Measurements from ENCODE around the gene CEP70. TPM values are rescaled to one million over a fixed set of nuclear protein-coding genes. Genes with fewer than 3 reads are reported as not detected.
A peak's percentile ranks its signal among the peaks of the same experiment; 100 is the strongest.

CEP70 gene
- total and polyA plus RNA-seq, 2 of the 13 experiments (the other 11 are each of a cell fraction or from before 2014, with no cell fraction given): 4.0 to 22.3 TPM

DNA sequence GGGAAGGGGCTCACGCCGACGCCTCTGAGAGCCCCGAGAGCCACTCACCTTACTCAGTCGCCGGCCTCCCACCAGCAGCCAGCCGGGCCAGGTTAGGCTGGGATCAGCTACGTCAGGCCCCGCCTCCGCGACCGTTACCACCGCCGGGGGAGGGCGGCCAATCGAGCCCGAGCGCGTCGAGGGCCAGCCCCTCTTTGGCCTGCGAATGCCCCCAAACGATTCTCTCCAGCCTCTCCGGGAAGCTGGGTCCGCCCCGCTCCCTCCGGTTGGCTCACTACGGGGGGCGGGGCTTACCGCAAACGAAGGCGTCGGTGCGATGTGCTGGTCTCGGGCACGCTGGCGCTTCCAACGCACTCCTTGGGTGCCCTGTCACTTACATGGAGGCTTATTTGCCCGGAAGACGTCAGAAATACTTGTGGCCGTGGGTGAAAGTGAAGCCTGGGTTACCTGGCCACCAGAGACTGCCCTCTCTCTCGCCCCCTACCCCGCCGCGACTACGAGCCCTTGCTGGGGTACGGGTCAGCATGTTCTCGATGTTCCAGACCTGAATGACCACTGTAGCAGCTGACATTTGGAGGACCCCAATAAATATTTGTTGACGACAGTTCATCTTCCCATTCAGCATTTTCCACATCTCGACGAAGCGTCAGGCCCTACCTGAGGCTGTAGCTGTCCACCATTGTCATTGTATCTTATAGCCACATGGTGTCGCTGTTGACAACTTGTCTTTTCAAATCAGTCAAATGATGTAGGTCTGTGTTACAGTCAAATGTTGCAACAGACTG is at the start of gene CEP70 (continued):
- TF ChIP-seq NCOA5 (CRISPR knock-in tag; IDR thresholded peaks at IDR 0.05): no peak
- peak; percentile 31; the same call in 1 of the 2 replicates for TF ChIP-seq ZNF878 (CRISPR knock-in tag; IDR thresholded peaks at IDR 0.05)
- no peak for TF ChIP-seq ZNF879 (CRISPR knock-in tag; IDR thresholded peaks at IDR 0.05)
- no peak for TF ChIP-seq MED13 (CRISPR knock-in tag; IDR thresholded peaks at IDR 0.05)
- peak; percentile 89 for TF ChIP-seq TBX2 (CRISPR knock-in tag; IDR thresholded peaks at IDR 0.05; ENCODE audit: borderline replicate concordance)
- peak; percentile 69; the same call in 1 of the 2 replicates for TF ChIP-seq SALL2 (CRISPR knock-in tag; IDR thresholded peaks at IDR 0.05)
- no peak for TF ChIP-seq ZNF569 (CRISPR knock-in tag; IDR thresholded peaks at IDR 0.05; ENCODE audit: borderline replicate concordance)
- 0 out of 2 replicates have a peak, but pooled peaks have one; percentile 34 for TF ChIP-seq ZNF772 (CRISPR knock-in tag; IDR thresholded peaks at IDR 0.05)
- no peak for TF ChIP-seq MLLT10 (CRISPR knock-in tag; IDR thresholded peaks at IDR 0.05)
- TF ChIP-seq HMG20B (CRISPR knock-in tag; conservative IDR thresholded peaks at IDR 0.05): no peak
- TF ChIP-seq FIP1L1 (IDR thresholded peaks at IDR 0.05; ENCODE audit: borderline replicate concordance, insufficient read depth, low read depth, low read length): no peak
- TF ChIP-seq WIZ (CRISPR knock-in tag; IDR thresholded peaks at IDR 0.05): no peak
- TF ChIP-seq PAF1 (CRISPR knock-in tag; IDR thresholded peaks at IDR 0.05): no peak
- TF ChIP-seq KDM2A (CRISPR knock-in tag; IDR thresholded peaks at IDR 0.05; ENCODE audit: borderline replicate concordance, low read depth): no peak; the same call in none of the 2 replicates
- TF ChIP-seq ZNF253 (CRISPR knock-in tag; IDR thresholded peaks at IDR 0.05; ENCODE audit: borderline replicate concordance): peak; percentile 78; the same call in 1 of the 2 replicates
- peak; percentile 93 for TF ChIP-seq ZMYM2 (CRISPR knock-in tag; IDR thresholded peaks at IDR 0.05)
- TF ChIP-seq HHEX (CRISPR knock-in tag; IDR thresholded peaks at IDR 0.05): no peak
- TF ChIP-seq ZBTB44 (CRISPR knock-in tag; IDR thresholded peaks at IDR 0.05): no peak
- peak; percentile 39; the same call in 1 of the 2 replicates for TF ChIP-seq PRDM10 (CRISPR knock-in tag; IDR thresholded peaks at IDR 0.05; ENCODE audit: low read depth)
- TF ChIP-seq ZNF468 (CRISPR knock-in tag; IDR thresholded peaks at IDR 0.05): peak; percentile 90; the same call in 1 of the 2 replicates
- no peak for TF ChIP-seq ATF7 (IDR thresholded peaks at IDR 0.05)
- TF ChIP-seq ATF7 (CRISPR knock-in tag; IDR thresholded peaks at IDR 0.05): no peak
- TF ChIP-seq ZNF24 (IDR thresholded peaks at IDR 0.05): no peak
- TF ChIP-seq, protein P1, sequence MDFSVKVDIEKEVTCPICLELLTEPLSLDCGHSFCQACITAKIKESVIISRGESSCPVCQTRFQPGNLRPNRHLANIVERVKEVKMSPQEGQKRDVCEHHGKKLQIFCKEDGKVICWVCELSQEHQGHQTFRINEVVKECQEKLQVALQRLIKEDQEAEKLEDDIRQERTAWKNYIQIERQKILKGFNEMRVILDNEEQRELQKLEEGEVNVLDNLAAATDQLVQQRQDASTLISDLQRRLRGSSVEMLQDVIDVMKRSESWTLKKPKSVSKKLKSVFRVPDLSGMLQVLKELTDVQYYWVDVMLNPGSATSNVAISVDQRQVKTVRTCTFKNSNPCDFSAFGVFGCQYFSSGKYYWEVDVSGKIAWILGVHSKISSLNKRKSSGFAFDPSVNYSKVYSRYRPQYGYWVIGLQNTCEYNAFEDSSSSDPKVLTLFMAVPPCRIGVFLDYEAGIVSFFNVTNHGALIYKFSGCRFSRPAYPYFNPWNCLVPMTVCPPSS (IDR thresholded peaks at IDR 0.05): no peak
- TF ChIP-seq ZNF605 (CRISPR knock-in tag; IDR thresholded peaks at IDR 0.05): peak; percentile 95
- peak; percentile 52 for TF ChIP-seq IRF2 (CRISPR knock-in tag; IDR thresholded peaks at IDR 0.05)
